B cell (primary cell): ENCODE results near the gene ZSWIM7. TPM values are rescaled to one million over a fixed set of nuclear protein-coding genes. Genes with fewer than 3 reads are reported as not detected.

Experiments
- ATAC-seq: fragments of 200-7000 bp; cut with Tn5 transposase; one replicate; pipeline ENCODE4 v1.10.0; 2021; ENCODE audit warnings: low read depth, mild to moderate bottlenecking, moderate number of reproducible peaks, moderate library complexity
- CTCF ChIA-PET: fragments of 350-600 bp; sonication (Branson Sonifier 250); formaldehyde crosslinking; loops from one replicate; lab custom pipeline; 2021; ENCODE audit warnings: antibody characterized with exemption, inconsistent platforms; lab: Charles Lee
- POLR2A ChIA-PET: fragments of 350-600 bp; sonication (Branson Sonifier 250); formaldehyde crosslinking; loops from one replicate; lab custom pipeline; 2021; ENCODE audit warnings: antibody characterized with exemption; lab: Charles Lee
- DNase-seq: peaks from one replicate; pipeline ENCODE4 v3.0.0; 2013
- H2AFZ ChIP-seq: 2 replicates; pipeline ENCODE4 v1.6.1; 2012; ENCODE audit warnings: mild to moderate bottlenecking, low read depth, low read length; ENCODE audit not compliant: insufficient read depth, poor library complexity, severe bottlenecking
- H3K27ac ChIP-seq, 2 donors: 1 replicate in 1 of 2; 2 replicates in 1 of 2; pipeline ENCODE4 v1.5.1; 2012 to 2013; ENCODE audit warnings: low read length in 2 of 2, mild to moderate bottlenecking in 2 of 2, moderate library complexity in 1 of 2
- H3K27me3 ChIP-seq, 4 experiments: fragments of 200-600 bp in 1 of 4; sonication (generic) in 1 of 4; replicated peaks in 1 of 4; 1 replicate in 2 of 4; 2 replicates in 2 of 4; pipeline versions ENCODE4 v1.6.1 to v1.7.0; 2013 to 2016; ENCODE audit warnings: low read length in 3 of 4, mild to moderate bottlenecking in 2 of 4, mixed read lengths in 1 of 4, moderate library complexity in 1 of 4; ENCODE audit not compliant: insufficient read depth in 4 of 4, control insufficient read depth in 3 of 4; ENCODE audit errors: control extremely low read depth in 1 of 4
- H3K36me3 ChIP-seq, 2 experiments: replicated peaks in 1 of 2; 1 replicate in 1 of 2; 2 replicates in 1 of 2; pipeline versions ENCODE4 v1.6.1 to v1.7.1; 2013; ENCODE audit warnings: low read length in 1 of 2; ENCODE audit not compliant: insufficient read depth in 2 of 2, control insufficient read depth in 1 of 2; ENCODE audit errors: control extremely low read depth in 1 of 2, extremely low read depth in 1 of 2
- H3K4me1 ChIP-seq, 2 donors: fragments of 200-600 bp in 1 of 2; sonication (generic) in 1 of 2; 1 replicate in 1 of 2; 2 replicates in 1 of 2; pipeline versions ENCODE4 v1.5.1 to v1.6.1; 2013 to 2017; ENCODE audit warnings: low read length in 2 of 2; ENCODE audit not compliant: control insufficient read depth in 2 of 2, insufficient read depth in 2 of 2
- H3K4me2 ChIP-seq: replicated peaks from 2 replicates; pipeline ENCODE3; 2012; ENCODE audit warnings: mild to moderate bottlenecking, low read depth, low read length; ENCODE audit not compliant: poor library complexity, severe bottlenecking
- H3K4me3 ChIP-seq, 5 experiments: fragments of 200-600 bp in 1 of 5; sonication (generic) in 1 of 5; 1 replicate in 3 of 5; 2 replicates in 2 of 5; pipeline versions ENCODE4 v1.5.1 to v1.7.0; 2011 to 2016; ENCODE audit warnings: low read length in 4 of 5, mild to moderate bottlenecking in 4 of 5, low read depth in 2 of 5, control low read depth in 1 of 5, moderate library complexity in 1 of 5; ENCODE audit not compliant: insufficient read depth in 1 of 5; ENCODE audit errors: control extremely low read depth in 1 of 5, extremely low read depth in 1 of 5
- H3K79me2 ChIP-seq: fragments of 200-600 bp; sonication (generic); one replicate; pipeline ENCODE4 v1.6.0; 2016; ENCODE audit warnings: low read length; ENCODE audit not compliant: control insufficient read depth, insufficient read depth
- H3K9ac ChIP-seq: fragments of 200-600 bp; sonication (generic); 2 replicates; pipeline ENCODE4 v1.6.1; 2017; ENCODE audit warnings: mild to moderate bottlenecking, low read length, moderate library complexity
- H3K9me3 ChIP-seq, 3 donors: one replicate each; pipeline versions ENCODE4 v1.6.1 to v1.7.1; 2013; ENCODE audit warnings: low read length in 2 of 3; ENCODE audit not compliant: control insufficient read depth in 2 of 3, insufficient read depth in 1 of 3; ENCODE audit errors: control extremely low read depth in 1 of 3
- H4K20me1 ChIP-seq: 2 replicates; pipeline ENCODE4 v1.6.0; 2012; ENCODE audit warnings: mild to moderate bottlenecking, low read length; ENCODE audit not compliant: insufficient read depth, control insufficient read depth, poor library complexity, severe bottlenecking
- H3K27ac Mint-ChIP-seq: one replicate; pipeline ENCODE4 v1.8.0; 2021; ENCODE audit warnings: mixed read lengths
- H3K27me3 Mint-ChIP-seq: one replicate; pipeline ENCODE4 v1.8.0; 2021; ENCODE audit warnings: mixed read lengths
- H3K4me1 Mint-ChIP-seq: one replicate; pipeline ENCODE4 v1.8.0; 2021; ENCODE audit warnings: mixed read lengths
- H3K4me3 Mint-ChIP-seq: one replicate; pipeline ENCODE4 v1.8.0; 2021; ENCODE audit warnings: mixed read lengths
- H3K9me3 Mint-ChIP-seq: one replicate; pipeline ENCODE4 v1.8.0; 2022; ENCODE audit warnings: mixed read lengths; ENCODE audit not compliant: insufficient read depth
- CTCF ChIP-seq: fragments of 200-600 bp; IDR thresholded peaks from one replicate; pipeline ENCODE4 v1.8.0; 2022; ENCODE audit warnings: antibody characterized with exemption, mild to moderate bottlenecking
- EZH2 ChIP-seq: IDR thresholded peaks from 2 replicates; pipeline ENCODE4 v1.6.1; 2012; ENCODE audit warnings: borderline replicate concordance, low read depth, mild to moderate bottlenecking, moderate library complexity, low read length; ENCODE audit not compliant: insufficient read depth, poor library complexity, severe bottlenecking
- WGBS: methylation state at CpG from one replicate; pipeline ENCODE4 v1.1.5; 2013; ENCODE audit warnings: missing lambda C conversion rate; ENCODE audit not compliant: insufficient coverage; 5-methylcytosine and 5-hydroxymethylcytosine counted together
- intact Hi-C: fragments of 100-400 bp; cut with micrococcal nuclease; formaldehyde crosslinking; loops from one replicate; pipeline ENCODE4 v1.10.0; 2022
- polyA plus RNA-seq: library from polyadenylated mRNA; depleted of rRNA; stranded (reverse); fragments of >200 nt; gene quantifications from 2 replicates; pipeline ENCODE4 v1.2.3, GENCODE V29; 2012
- total RNA-seq, 2 donors: library from RNA; stranded (reverse); fragments of 120-200 nt in 1 of 2; gene quantifications; 1 replicate in 1 of 2; 2 replicates in 1 of 2; pipeline versions ENCODE4 v1.2.3 to v1.2.4, GENCODE V29; 2013 to 2022

Gene ZSWIM7
- total and polyA plus RNA-seq, 2 donors (not counting 1 experiment from before 2014, with no cell fraction given) = 25.1 to 39.3 TPM

GRCh38 chr17:15957608-15958307 lies 41.7 kb downstream of the ZSWIM7 start:
- no peak for ATAC-seq
- Histone ChIP-seq H3K27ac (no peak overlapping the region), H3K4me1 (no peaks in the 10 kb centered on the region), H2AFZ (no peak overlapping the region), H3K36me3 (no peaks in the 10 kb centered on the region), H3K79me2 (no peaks in the 10 kb centered on the region), H3K4me3 (no peak overlapping the region), H4K20me1 (no peaks in the 10 kb centered on the region), H3K9ac (no peak overlapping the region), H3K9me3 (no peaks in the 10 kb centered on the region), H3K27me3 (no peaks in the 10 kb centered on the region), H3K4me2 (no peak overlapping the region)
- Mint-ChIP-seq H3K27ac (no peak overlapping the region), H3K4me3 (no peak overlapping the region), H3K9me3 (no peaks in the 10 kb centered on the region), H3K27me3 (peaks cover 35% of the 10 kb centered on the region), H3K4me1 (peaks cover 5% of the 10 kb centered on the region)
- DNase-seq = no peak
- 92% methylated on average over 12 of the region's 19 CpGs for WGBS
- ChIA-PET CTCF (interaction anchor here (1.9 kb wide), 1 partner anchor 12 kb away, joined by 4 read pairs; no protein-coding TSS in a partner anchor), POLR2A (no interaction called here)
- TF ChIP-seq EZH2 = no peak
- TF ChIP-seq CTCF = no peak
- intact Hi-C loops = no loop called here

- no peaks in the 10 kb centered on the region for H3K4me1 ChIP-seq
- CTCF ChIA-PET = no interaction called here
- H3K9me3 ChIP-seq = no peaks in the 10 kb centered on the region
- ATAC-seq (no peak), DNase-seq (no peak)
- Mint-ChIP-seq H3K4me3 (no peak overlapping the region), H3K27me3 (peaks cover 35% of the 10 kb centered on the region), H3K27ac (no peak overlapping the region), H3K9me3 (no peaks in the 10 kb centered on the region), H3K4me1 (peaks cover 5% of the 10 kb centered on the region)
- H3K4me2 ChIP-seq = no peak overlapping the region
- H3K27ac ChIP-seq = no peak overlapping the region
- POLR2A ChIA-PET = no interaction called here
- WGBS = 82% methylated on average over 6 of the region's 6 CpGs
- H3K4me3 ChIP-seq = no peak overlapping the region
- no peak overlapping the region for H2AFZ ChIP-seq
- no peaks in the 10 kb centered on the region for H4K20me1 ChIP-seq
- TF ChIP-seq CTCF (no peak), EZH2 (no peak)
- H3K9ac ChIP-seq = no peak overlapping the region
- H3K36me3 ChIP-seq = no peaks in the 10 kb centered on the region
- intact Hi-C loops = no loop called here
- H3K79me2 ChIP-seq = no peaks in the 10 kb centered on the region
- no peaks in the 10 kb centered on the region for H3K27me3 ChIP-seq
Observed at GRCh38 chr17:15957206-15957605, 42.3 kb downstream of the ZSWIM7 start.
